Cerebellar cortex (tissue), 1 donor: ENCODE results near the gene KRTAP9-2.
"Not testable (repeated sequence)": the region's sequence is repeated elsewhere in the genome, so short reads cannot be mapped to it uniquely, and the experiment has no call there.

ENCODE experiments used
- DNase-seq: peaks from one replicate; pipeline ENCODE4 v3.0.0-alpha.2; 2015; ENCODE audit warnings: low spot score

KRTAP9-2 gene

DNA sequence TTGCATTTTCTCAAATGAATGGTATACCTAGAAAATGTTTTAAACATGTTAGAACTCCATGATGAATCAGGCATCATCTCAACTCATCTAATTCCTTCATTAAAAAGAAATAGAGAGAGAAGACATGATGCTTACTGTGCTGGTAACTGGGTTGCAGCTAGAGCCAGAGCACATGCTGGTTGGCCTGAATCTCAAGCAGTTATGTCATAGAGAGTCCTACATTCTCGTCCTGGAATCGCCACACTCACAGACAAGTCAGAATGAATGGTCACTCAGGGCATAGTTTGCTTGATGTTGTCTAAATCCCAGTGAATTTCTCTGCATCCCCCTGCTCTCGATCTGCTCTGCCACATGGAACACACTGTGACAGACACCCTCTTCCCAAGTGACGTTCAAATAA is 10.7 kb downstream of the KRTAP9-2 start:
- DNase-seq, result peak; percentile 55

DNA sequence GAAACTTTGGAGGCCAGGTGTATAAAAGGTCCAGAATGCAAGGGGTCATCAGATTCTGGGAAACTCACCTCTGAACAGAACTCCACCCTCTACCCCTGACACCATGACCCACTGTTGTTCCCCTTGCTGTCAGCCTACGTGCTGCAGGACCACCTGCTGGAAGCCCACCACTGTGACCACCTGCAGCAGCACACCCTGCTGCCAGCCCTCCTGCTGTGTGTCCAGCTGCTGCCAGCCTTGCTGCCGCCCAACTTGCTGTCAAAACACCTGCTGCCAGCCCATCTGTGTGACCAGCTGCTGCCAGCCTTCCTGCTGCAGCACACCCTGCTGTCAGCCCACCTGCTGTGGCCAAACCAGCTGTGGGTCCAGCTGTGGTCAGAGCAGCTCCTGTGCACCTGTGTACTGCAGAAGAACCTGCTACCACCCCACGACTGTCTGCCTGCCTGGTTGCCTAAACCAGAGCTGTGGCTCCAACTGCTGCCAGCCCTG is 11.5 kb downstream of the KRTAP9-2 start, which contains the start of gene KRTAP9-8:
Gene KRTAP9-8 (plus strand): TSS at position 51 of the 489 bp plus-strand sequence. CDS start 53 bp downstream, at position 104.
- not testable (repeated sequence) for DNase-seq

DNA sequence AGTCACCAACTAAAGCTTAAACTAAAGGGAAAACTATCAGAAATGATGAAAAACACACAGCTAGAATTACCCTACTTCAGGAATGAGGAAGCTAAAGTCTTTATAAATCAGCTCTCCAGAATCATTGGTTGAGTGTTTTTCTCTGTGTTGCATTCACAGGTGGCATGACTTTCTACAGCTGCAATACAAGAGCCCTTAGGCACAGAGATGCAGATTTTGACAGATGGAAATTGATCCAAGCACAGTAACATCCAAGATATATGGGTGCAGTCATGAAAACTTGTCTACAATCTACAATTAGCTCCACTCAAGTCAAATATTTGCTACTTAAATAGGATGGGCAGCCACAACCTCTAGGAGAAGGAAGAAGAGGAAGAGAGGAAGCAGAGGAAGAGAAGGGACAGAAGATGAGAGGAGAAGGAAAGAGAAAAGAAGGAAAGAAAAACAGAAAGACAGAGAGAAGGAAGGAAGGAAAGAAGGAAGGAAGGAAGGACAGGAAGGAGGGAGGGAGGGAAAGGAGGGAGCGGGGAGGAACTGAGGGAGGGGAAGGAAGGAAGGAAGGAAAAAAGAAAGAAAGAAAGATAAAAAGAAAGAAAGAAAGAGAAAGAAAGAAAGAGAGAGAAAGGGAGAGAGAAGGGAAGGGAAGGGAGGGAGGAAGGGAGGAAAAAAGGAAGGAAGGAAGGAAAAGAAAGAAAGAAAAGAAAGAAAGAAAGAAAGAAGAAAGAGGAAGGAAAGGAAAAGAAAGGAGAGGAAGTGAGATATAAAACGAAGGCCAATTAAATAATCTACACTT is 20.7 kb downstream of the KRTAP9-2 start:
- not testable (repeated sequence) for DNase-seq

DNA sequence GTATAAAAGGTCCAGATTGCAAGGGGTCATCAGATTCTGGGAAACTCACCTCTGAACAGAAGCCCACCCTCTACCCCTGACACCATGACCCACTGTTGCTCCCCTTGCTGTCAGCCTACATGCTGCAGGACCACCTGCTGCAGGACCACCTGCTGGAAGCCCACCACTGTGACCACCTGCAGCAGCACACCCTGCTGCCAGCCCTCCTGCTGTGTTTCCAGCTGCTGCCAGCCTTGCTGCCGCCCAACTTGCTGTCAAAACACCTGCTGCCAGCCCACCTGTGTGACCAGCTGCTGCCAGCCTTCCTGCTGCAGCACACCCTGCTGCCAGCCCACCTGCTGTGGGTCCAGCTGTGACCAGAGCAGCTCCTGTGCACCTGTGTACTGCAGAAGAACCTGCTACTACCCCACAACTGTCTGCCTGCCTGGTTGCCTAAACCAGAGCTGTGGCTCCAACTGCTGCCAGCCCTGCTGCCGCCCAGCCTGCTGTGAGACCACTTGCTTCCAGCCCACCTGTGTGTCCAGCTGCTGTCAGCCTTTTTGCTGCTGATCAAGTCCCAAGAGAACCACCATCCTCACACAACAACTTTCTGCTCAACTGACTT is 23.3 kb downstream of the KRTAP9-2 start, which contains the start of gene KRTAP9-4:
Gene KRTAP9-4 (plus strand): TSS at position 51 of the 604 bp plus-strand sequence. CDS start 34 bp downstream, at position 85.
- not testable (repeated sequence) for DNase-seq

DNA sequence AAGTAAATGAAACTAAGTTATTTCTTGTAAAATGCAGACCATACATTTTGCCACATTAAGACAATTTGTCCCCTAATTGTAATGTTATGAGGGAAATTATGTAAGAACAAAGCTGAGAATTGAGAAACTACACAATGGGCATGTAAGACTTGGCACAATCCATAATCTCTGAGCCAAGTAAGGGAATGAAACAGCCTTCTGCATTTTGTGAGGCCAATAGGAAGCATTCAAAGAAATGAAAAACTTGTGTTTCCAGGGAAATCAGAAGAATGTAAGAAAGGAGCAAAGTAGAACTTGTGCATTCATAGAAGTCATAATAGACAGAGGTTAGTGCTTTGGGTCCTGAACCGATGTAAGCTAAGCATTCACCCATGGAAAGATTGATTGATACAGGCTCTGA is 24.8 kb downstream of the KRTAP9-2 start:
- no peak for DNase-seq

DNA sequence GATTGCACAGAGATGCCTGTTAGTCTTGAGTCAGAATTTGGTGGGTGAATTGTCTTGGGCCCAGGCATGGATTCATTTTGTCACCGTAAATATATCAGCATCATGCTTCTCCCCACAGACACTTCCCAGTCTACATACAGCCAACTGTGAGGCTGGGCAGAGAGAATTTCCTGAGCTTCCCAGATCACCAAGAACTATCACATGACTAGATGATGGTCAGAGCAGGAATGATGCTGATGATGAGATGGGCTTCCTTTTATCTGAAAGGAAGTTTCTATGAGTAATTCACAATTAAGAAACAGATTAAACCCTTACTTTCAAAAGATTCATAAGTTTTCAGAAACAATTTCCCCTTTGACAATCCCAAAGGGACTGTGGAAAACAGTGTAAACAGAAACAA is 28.4 kb downstream of the KRTAP9-2 start:
- DNase-seq, result no peak

DNA sequence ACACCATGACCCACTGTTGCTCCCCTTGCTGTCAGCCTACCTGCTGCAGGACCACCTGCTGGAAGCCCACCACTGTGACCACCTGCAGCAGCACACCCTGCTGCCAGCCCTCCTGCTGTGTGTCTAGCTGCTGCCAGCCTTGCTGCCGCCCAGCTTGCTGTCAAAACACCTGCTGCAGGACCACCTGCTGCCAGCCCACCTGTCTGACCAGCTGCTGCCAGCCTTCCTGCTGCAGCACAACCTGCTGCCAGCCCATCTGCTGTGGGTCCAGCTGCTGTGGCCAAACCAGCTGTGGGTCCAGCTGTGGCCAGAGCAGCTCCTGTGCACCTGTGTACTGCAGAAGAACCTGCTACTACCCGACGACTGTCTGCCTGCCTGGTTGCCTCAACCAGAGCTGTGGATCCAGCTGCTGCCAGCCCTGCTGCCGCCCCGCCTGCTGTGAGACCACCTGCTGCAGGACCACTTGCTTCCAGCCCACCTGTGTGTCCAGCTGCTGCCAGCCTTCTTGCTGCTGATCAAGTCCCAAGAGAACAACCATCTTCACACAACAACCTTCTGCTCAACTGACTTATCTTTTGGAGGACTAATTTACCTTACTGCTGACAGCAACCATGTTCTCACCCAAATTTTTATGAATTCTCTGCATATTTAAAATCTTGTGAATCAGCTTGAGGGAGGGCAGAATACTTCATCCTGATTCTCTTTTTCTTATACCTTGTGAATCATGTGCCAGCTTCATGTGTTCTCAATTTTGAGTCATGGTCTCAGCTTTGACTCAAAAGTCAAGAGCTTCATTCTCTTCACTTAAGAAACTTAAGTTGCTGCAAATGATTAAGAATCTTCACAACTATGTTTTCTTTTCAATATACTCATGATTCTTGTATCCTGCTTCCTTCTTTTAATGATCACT is 29.2 kb downstream of the KRTAP9-2 start, which contains the start of gene KRTAP9-9:
Gene KRTAP9-9 (plus strand): TSS at position 4 of the 910 bp plus-strand sequence.
- not testable (repeated sequence) for DNase-seq

DNA sequence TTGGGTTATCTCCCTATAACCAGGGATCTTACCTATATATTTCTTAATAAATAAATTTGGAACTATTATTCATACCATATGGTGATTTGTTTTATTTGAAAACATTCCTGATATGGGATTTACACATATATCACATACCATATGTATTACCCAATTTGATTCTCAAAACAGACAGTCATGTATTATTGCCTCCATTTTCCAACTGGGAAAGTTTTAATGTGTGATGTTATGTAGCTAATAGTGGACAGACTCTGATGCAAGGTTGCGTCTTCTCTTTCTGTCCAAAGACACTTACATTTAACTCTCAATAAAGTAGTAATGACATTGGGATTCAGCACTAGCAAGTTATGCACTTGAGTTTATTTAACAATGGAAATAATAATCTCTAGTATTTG is 29.8 kb downstream of the KRTAP9-2 start:
- DNase-seq, result no peak

DNA sequence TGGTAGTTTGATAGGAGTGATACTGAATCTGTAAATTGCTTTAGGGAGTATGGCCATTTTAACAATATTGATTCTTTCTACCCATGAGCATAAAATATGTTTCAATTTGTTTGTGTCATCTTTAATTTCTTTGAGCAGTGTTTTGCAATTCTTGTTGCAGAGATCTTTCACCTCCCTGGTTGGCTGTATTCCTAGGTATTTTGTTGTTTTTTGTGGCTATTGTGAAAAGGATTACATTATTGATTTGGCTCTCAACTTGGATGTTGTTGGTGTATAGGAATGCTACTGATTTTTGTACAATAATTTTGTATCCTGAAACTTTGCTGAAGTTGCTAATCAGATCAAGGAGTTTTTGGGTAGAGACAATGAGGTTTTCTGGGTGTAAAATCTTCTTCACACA is 32.0 kb downstream of the KRTAP9-2 start:
- no peak for DNase-seq

DNA sequence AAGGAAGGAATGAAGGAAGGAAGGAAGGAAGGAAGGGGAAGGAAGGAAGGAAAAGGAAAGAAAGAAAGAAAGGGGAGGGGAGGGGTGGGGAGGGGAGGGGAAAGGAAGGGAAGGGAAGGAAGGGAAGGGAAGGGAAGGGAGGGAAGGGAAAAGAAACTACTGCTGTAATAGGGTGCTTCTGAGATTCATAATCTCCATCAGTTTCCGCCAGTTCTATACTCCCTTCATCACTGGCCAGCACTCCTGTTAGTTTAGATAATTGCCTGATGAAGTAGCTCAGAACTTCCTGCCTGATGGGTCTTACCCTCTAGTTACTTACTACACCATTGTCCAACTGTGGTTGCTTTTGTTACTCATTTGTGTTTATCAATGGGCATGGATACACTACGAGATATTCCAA is 36.8 kb downstream of the KRTAP9-2 start:
- no peak for DNase-seq

DNA sequence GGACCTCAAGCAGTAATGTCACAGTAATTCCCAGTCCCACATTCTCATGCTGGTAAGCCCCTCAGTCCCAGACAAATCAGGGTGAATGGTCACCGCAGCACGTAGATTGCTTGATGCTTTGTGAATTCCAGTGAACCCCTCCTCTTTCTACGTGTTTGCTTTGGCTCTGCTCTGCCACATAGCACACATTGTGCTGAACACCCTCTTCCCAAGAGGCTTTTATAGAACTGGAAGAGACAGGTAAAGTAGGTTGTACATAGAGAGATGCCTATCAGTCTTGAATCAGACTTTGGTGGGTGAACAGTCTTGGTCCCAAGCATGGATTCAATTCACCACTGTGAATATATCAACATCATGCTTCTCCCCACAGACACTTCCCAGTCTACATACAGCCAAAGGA is 38.2 kb downstream of the KRTAP9-2 start:
- no peak for DNase-seq

DNA sequence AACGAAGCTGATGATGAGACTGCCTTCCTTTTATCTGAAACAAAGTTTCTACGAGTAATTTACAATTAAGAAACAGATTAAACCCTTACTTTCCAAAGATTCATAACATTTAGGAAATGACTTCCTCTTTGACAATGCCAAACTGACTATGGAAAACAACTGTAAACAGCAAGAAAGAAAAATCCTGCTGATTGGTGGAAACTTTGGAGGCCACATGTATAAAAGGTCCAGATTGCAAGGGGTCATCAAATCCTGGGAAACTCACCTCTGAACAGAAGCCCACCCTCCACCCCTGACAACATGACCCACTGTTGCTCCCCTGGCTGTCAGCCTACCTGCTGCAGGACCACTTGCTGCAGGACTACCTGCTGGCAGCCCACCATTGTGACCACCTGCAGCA is 38.6 kb downstream of the KRTAP9-2 start, which contains the start of gene KRTAP9-6:
Gene KRTAP9-6 (plus strand): TSS at position 301 of the 400 bp plus-strand sequence. CDS start 0 bp downstream, at position 301.
- DNase-seq, result no peak

DNA sequence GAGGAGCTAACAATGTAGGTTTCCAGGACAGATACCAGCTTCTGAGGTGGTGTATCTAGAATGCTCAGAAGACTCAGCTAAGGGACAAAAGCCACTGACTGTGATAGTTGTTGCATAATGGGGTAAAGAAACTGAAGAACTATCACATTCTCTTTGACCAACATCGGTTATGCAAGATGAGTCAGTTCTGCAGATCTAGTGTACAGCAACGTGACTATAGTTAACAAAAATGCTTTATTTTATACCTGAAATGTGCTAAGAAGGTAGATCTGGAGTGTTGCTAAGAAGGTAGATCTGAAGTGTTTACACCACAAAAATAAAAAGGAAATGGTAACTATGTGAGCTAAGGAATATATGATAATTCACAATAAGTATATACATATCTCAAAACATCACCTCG is 41.3 kb downstream of the KRTAP9-2 start:
- no peak for DNase-seq

DNA sequence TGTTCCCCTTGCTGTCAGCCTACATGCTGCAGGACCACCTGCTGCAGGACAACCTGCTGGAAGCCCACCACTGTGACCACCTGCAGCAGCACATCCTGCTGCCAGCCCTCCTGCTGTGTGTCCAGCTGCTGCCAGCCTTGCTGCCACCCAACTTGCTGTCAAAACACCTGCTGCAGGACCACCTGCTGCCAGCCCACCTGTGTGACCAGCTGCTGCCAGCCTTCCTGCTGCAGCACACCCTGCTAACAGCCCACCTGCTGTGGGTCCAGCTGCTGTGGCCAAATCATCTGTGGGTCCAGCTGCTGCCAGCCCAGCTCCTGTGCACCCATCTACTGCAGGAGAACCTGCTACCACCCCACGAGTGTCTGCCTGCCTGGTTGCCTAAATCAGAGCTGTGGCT is 44.9 kb downstream of the KRTAP9-2 start:
- DNase-seq, result not testable (repeated sequence)

DNA sequence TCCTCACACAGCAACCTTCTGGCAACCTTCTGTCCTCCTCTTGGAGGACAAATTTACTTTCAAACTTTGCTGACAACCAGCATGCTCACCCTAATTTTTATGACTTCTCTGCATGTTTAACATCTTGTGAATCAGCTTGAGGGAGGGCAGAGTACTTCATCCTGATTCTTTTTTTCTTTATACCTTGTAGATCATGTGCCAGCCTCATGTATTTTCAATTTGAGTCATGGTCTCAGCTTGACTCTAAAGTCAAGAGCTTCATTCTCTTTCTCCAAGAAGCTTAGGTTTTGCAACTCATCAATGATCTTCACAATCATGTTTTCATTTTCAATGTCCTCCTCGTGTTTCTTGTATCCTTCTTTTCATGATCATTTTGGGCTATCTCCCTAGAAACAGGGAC is 45.4 kb downstream of the KRTAP9-2 start:
- no peak for DNase-seq

DNA sequence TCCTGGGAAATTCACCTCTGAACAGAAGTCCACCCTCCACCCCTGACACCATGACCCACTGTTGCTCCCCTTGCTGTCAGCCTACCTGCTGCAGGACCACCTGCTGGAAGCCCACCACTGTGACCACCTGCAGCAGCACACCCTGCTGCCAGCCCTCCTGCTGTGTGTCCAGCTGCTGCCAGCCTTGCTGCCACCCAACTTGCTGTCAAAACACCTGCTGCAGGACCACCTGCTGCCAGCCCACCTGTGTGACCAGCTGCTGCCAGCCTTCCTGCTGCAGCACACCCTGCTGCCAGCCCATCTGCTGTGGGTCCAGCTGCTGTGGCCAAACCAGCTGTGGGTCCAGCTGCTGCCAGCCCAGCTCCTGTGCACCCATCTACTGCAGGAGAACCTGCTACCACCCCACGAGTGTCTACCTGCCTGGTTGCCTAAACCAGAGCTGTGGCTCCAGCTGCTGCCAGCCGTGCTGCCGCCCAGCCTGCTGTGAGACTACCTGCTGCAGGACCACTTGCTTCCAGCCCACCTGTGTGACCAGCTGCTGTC is 49.3 kb downstream of the KRTAP9-2 start, which contains the start of gene KRTAP9-7:
Gene KRTAP9-7 (plus strand): TSS at position 51 of the 543 bp plus-strand sequence. CDS start 0 bp downstream, at position 51.
- not testable (repeated sequence) for DNase-seq
